ENCODE data around the gene CCDC40. TPM values are rescaled to one million over a fixed set of nuclear protein-coding genes. Genes with fewer than 3 reads are reported as not detected.
A peak's percentile ranks its signal among the peaks of the same experiment; 100 is the strongest.

Gene CCDC40
- total RNA-seq, 2 experiments from 2014 or later, result not detected

GRCh38 chr17:80035687-80035936 lies 830 bp upstream of the CCDC40 start, which contains the start of gene TBC1D16:
TBC1D16 (minus strand) TSS chr17:80035872; CDS start chr17:80013547, 22,325 bp downstream.
- no peak within 1 kb of the TSS for H3K27ac ChIP-seq (ENCODE audit: low read depth, low read length, poor library complexity, severe bottlenecking)
- no peaks in the 10 kb centered on the region for H3K79me2 ChIP-seq (ENCODE audit: insufficient read depth, low read depth, low read length)
- POLR2A ChIA-PET, result no interaction called here
- H3K36me3 ChIP-seq (ENCODE audit: insufficient read depth, low read length), result no peaks in the 10 kb centered on the region
- peak within 1 kb of the TSS; percentile 62 for H3K4me3 ChIP-seq (ENCODE audit: low read depth, low read length, poor library complexity, severe bottlenecking)
- no TSS peak for BruUV-seq (replicated peaks)
- intact Hi-C loops (cut with micrococcal nuclease; ENCODE audit: unreplicated experiment), result no loop called here
- H3K4me2 ChIP-seq (ENCODE audit: low read length), result peak within 1 kb of the TSS; percentile 71
- peak within 1 kb of the TSS; percentile 36 for H2AFZ ChIP-seq (ENCODE audit: low read length)
- peaks cover 5% of the 10 kb centered on the region for H3K4me1 ChIP-seq (ENCODE audit: insufficient read depth, low read length, poor library complexity, severe bottlenecking)
- CTCF ChIA-PET (ENCODE audit: unreplicated experiment), result no interaction called here
- no peaks in the 10 kb centered on the region for H3K9me2 ChIP-seq (ENCODE audit: insufficient read depth, low read length)
- no peak for TF ChIP-seq CTCF (conservative IDR thresholded peaks at IDR 0.05; ENCODE audit: low read length)
- no peak for TF ChIP-seq EZH2phosphoT487 (IDR thresholded peaks at IDR 0.05; ENCODE audit: borderline replicate concordance, low read depth, low read length)
- H3K9me3 ChIP-seq (ENCODE audit: low read length), result no peaks in the 10 kb centered on the region
- no peak for DNase-seq (ENCODE audit: low spot score)
- H4K20me1 ChIP-seq (ENCODE audit: insufficient read depth, low read length), result no peaks in the 10 kb centered on the region

GRCh38 chr17:80036715-80037477 lies 454 bp downstream of the CCDC40 start:
- no peaks in the 10 kb centered on the region for H4K20me1 ChIP-seq (ENCODE audit: insufficient read depth, low read length)
- ChIA-PET CTCF (ENCODE audit: unreplicated experiment) (no interaction called here), POLR2A (no interaction called here)
- peaks cover 5% of the 10 kb centered on the region for H3K4me1 ChIP-seq (ENCODE audit: insufficient read depth, low read length, poor library complexity, severe bottlenecking)
- peak overlapping the region; percentile 71 for H3K4me2 ChIP-seq (ENCODE audit: low read length)
- peak overlapping the region; percentile 62 for H3K4me3 ChIP-seq (ENCODE audit: low read depth, low read length, poor library complexity, severe bottlenecking)
- no peak overlapping the region for H3K27ac ChIP-seq (ENCODE audit: low read depth, low read length, poor library complexity, severe bottlenecking)
- BruUV-seq (replicated peaks), result no TSS peak
- no peaks in the 10 kb centered on the region for H3K9me2 ChIP-seq (ENCODE audit: insufficient read depth, low read length)
- H3K36me3 ChIP-seq (ENCODE audit: insufficient read depth, low read length), result no peaks in the 10 kb centered on the region
- no peak overlapping the region for H2AFZ ChIP-seq (ENCODE audit: low read length)
- no peaks in the 10 kb centered on the region for H3K79me2 ChIP-seq (ENCODE audit: insufficient read depth, low read depth, low read length)
- intact Hi-C loops (cut with micrococcal nuclease; ENCODE audit: unreplicated experiment), result no loop called here
- H3K9me3 ChIP-seq (ENCODE audit: low read length), result no peaks in the 10 kb centered on the region
- TF ChIP-seq CTCF (conservative IDR thresholded peaks at IDR 0.05; ENCODE audit: low read length), result no peak
- no peak for TF ChIP-seq EZH2phosphoT487 (IDR thresholded peaks at IDR 0.05; ENCODE audit: borderline replicate concordance, low read depth, low read length)
- no peak for DNase-seq (ENCODE audit: low spot score)

- H2AFZ ChIP-seq (ENCODE audit: low read length), result no peak overlapping the region
- H3K4me2 ChIP-seq (ENCODE audit: low read length), result no peak overlapping the region
- no peaks in the 10 kb centered on the region for H3K36me3 ChIP-seq (ENCODE audit: insufficient read depth, low read length)
- no peaks in the 10 kb centered on the region for H3K4me1 ChIP-seq (ENCODE audit: insufficient read depth, low read length, poor library complexity, severe bottlenecking)
- H3K27ac ChIP-seq (ENCODE audit: low read depth, low read length, poor library complexity, severe bottlenecking), result no peak overlapping the region
- ChIA-PET POLR2A (no interaction called here), CTCF (ENCODE audit: unreplicated experiment) (interaction anchor here (0.6 kb wide), 1 partner anchor 36 kb away, joined by 5 read pairs; no protein-coding TSS in a partner anchor)
- H4K20me1 ChIP-seq (ENCODE audit: insufficient read depth, low read length), result no peaks in the 10 kb centered on the region
- no peak for DNase-seq (ENCODE audit: low spot score)
- H3K4me3 ChIP-seq (ENCODE audit: low read depth, low read length, poor library complexity, severe bottlenecking), result no peak overlapping the region
- no peaks in the 10 kb centered on the region for H3K79me2 ChIP-seq (ENCODE audit: insufficient read depth, low read depth, low read length)
- H3K9me3 ChIP-seq (ENCODE audit: low read length), result no peaks in the 10 kb centered on the region
- TF ChIP-seq EZH2phosphoT487 (IDR thresholded peaks at IDR 0.05; ENCODE audit: borderline replicate concordance, low read depth, low read length) (no peak), CTCF (conservative IDR thresholded peaks at IDR 0.05; ENCODE audit: low read length) (no peak)
- BruUV-seq (replicated peaks), result no TSS peak
- intact Hi-C loops (cut with micrococcal nuclease; ENCODE audit: unreplicated experiment), result no loop called here
- no peaks in the 10 kb centered on the region for H3K9me2 ChIP-seq (ENCODE audit: insufficient read depth, low read length)
Observed at GRCh38 chr17:80043963-80044362, 7.5 kb downstream of the CCDC40 start.
